Stimulated activated CD4-positive, alpha-beta T cell treated with anti-CD3 and anti-CD28 coated beads, TNF-alpha, amount 100 ng/mL, for 1 hour (primary cell): ENCODE data around the gene SIGMAR1.

Source experiments
- DNase-seq, 3 donors: peaks; one replicate each; pipeline ENCODE4 v3.0.0-alpha.2; 2020; ENCODE audit warnings: low read depth in 3 of 3, low spot score in 1 of 3

The SIGMAR1 gene

GRCh38 chr9:34606190-34606589, 31.4 kb downstream of the SIGMAR1 start:
- no peak for DNase-seq

GRCh38 chr9:34603610-34604231, 33.9 kb downstream of the SIGMAR1 start:
- peak; percentile 50 to 76 (median 62) for DNase-seq

DNA sequence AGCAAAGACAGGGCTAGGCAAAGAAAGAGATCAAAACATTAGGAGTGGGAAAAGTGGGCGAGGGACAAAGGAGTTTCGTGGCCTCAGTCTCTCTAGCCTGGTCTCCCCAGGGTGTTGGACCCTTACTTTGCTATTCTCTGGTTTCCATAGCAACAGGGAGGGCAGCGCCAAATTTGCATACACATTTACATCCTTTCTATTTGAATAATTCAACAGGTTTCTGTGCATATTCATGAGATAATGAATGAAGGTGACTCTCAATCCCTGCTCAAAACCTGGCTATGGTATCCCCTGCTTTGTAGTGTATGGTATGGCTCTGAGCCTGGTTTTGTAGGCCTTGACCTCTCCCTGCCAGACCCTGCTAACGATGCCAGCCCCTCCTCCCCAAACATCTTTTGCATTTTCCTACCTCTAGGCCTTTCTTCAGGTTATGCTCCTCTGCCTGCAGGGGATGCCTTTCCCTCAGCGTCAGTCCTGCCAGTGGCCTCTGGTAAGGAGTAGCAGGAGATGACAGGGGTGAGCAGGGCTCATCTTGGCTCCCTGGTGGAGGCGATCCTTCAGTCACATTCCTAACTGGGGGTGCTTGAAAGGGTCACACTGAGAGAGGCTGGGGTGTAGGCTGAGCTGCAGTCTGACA, 35.5 kb downstream of the SIGMAR1 start:
- DNase-seq: no peak

DNA sequence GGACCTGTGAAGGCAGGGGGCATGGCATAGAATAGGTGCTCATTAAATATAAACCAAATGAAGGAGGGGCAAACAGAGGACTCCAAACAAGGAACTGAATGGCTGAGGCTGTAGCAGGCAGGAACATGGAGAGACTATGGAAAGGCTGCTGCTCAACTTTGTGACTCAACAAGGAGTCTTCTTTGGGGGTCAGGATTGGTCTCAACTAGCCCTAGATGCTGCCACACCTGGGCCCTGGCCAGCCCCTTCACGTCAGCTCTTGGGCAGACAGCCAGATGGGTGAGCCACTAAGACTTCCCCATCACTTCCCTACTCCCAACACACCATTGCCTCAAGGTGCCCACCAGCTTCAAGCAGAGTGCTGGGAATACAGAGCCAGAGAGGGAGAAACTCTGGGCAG, 36.7 kb downstream of the SIGMAR1 start:
- no peak for DNase-seq

GRCh38 chr9:34599546-34599945, 38.0 kb downstream of the SIGMAR1 start:
- no peak for DNase-seq

DNA sequence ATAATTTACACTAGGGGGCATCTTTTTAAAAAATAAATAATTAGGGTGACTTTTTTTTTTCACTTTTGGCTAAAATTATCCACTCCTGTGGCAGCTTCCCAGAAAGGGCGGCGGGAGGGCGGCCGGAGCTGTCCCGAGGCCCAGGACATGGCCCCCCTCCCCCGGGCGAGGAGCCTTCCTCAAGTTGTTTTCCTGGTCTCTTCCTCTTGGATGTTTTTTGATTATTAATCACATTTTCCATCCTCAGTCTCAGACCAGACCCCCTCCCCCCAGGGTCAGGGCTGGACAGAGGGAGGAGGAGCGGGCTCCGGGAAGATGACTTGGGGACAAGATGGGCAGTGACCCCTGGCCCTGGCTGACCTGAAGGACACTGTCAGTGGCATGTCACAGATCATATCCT, 43.4 kb downstream of the SIGMAR1 start:
- no peak for DNase-seq

- DNase-seq: no peak
These were observed 44.5 kb downstream of the SIGMAR1 start for GRCh38 chr9:34592895-34593601.

DNA sequence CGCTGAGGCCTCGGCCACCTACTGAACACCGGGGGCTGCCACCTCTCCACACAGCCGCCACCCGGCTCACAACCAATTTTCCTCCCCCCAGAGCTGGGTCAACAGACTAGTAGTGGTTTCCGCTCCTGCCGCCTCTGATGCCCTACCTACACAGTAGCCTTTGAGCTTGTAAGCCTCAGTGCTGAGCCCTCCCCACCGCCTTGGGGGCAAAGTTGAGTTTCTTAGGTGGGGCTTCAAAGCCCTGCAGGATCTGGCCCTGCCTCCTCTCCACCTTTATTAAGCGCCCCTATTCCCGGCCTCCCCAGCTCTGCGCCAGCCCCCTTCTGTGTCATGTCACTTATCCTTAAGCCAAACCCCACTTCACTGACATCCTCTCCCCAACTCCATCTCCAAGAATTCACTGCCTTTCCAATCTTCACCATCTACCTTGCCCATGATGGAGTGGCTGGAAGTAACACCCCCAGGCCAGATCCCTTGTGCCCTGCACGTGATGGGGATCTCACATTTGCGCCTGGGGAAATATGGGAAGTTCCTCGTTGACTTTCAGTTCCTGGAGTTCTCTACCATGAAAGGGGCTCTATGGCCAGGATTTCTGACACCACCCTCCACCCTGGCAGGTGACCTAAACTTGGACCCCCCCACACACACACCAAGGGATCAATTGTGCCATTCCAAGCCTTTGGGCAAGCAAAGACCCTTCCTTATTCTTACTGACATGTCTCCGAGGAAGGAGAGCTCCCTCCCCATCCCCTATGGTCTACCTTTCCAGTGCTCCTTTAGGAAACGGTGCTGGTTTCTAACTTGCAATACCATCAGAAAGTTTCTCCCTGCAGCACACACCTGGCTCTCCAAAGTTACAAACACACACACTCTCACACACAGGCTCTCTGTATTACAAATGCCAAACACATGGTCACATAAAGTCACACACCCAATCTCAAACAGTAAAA, 45.4 kb downstream of the SIGMAR1 start:
- DNase-seq: no peak

DNA sequence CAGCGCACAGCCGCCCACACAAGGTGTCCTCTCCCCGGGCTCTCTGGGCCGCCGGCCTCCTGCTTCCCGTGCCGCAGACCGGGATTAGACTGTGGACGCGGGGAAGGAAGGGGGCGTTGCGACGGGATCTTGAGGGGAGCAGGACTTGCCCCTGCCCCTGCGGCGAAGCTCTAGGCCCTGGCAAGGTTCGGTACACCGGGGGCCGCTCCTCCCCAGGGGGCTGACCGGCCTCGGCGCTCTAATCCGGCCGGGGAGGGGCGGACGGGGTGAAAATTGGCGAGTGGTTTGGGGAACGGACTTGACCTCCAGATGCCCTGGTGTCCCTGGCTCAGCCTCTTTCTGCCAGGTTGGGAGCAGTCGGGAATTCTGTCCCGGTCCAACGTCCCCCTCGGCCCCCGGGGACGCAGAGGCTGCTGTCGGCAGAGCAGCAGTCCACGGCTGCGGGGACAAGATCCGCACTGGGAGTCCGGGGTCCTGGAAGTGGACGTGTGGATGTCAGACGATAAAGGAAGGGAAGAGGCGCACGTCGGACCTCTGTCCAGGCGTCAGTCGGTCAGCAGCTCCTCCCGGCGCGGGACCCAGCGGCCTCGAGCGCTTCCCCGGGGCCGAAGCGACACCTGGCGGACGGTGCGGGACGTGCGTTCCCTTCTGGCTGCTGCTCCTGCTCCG, 46.2 kb downstream of the SIGMAR1 start:
- DNase-seq: peak; percentile 49 to 79 (median 51)

GRCh38 chr9:34590381-34591247, 47.0 kb downstream of the SIGMAR1 start:
- DNase-seq: no peak

DNA sequence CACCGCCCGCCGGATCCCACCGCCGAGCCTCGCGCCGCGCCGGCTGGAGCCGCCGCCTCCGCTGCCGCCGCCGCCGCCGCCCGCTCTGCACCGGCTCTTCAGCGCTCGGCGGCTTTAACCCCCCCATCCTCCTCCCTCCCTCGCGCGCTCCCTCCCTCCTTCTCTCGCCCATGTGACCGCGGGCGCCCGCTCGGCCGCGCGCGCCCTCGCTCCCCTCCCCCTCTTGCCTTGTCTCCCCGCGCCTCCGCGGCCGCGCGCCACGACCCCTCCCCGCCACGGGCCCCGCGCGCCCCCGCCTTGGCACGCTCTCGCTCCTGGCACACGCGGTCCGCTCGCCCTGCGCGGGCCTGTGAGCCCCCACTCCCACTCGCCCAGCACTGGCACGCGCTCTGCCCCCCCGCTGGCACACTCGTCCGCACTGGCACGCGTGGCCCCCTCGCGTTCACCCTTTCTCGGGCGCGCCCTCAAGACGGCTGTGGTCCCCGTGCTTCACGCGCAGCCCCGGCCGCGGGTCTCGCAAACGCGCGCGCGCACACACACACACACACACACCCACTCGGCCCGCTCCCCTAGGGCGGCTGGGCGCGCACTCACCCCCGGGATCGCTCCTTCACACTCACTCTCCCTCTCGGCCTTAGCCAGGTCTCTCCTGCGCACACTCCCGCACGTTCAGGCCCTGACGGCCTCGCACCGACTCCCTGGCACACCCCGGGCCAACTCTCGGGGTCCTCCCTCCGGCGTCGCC, 47.8 kb downstream of the SIGMAR1 start, which contains the start of gene CNTFR:
TSS of gene CNTFR (minus strand) at position 89 of the 745 bp plus-strand sequence. CDS start 20,743 bp downstream, outside the sequence.
- no peak for DNase-seq

- no peak for DNase-seq
These were observed 48.6 kb downstream of the SIGMAR1 start for GRCh38 chr9:34588671-34589635.

GRCh38 chr9:34587271-34587670, 50.3 kb downstream of the SIGMAR1 start:
- DNase-seq: no peak

DNA sequence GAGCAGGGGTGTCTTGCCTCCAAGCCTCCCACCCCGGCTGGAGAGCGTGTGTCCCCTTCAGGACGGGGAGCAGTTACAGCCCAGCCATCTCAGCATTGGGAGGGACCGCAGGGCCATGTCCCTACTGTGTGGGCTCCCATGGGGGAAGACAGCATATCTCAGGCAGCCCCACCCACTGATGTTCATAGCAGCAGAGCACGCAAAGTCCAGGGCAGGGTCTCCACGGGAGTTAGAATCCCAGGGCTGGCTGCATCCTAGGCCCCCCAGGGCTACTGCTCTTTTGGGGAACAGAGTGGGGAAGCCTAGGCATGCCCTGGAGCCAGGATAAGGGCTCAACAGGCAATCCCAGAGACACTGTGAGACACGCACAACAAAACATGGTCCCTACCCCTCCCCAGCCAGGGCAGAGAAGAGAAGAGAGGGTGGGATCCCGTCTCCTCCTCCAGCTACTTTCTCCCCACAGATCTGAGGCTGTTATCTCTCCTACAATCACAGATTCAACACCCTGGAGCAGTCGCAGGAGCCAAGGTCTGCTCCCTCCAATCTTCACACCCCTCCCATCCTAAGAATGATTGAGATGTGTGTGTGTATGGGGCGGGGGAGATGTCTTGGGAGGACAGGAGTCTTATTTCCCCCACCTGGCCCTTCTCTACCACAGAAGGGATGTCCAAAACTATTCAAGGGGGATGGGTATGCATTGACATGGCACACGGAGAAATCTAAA, 51.5 kb downstream of the SIGMAR1 start:
- DNase-seq: no peak

DNA sequence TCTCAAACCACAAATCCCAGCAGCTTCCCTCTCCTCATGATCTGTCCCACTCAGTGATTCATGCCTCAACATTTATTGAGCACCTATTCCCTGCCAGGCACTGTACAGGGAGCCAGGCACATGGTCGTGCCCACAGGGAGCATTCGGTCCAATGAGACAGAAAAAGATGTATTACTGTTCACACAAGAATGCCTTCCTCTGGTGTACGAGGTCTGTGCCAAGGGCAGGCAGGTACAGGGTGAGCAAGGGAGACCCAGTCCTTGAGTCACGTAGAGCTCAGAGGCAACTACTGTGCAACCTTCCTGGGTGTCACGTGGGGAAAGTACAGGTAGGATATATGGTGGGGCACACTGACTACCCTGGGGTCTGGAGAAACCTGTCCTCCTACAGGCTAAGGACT, 52.6 kb downstream of the SIGMAR1 start:
- no peak for DNase-seq
